GM12875 (cell line): ENCODE measurements around the gene EDEM1.

Experiments used
- H3K4me3 ChIP-seq: one replicate; pipeline ENCODE4 v1.5.1; 2011; ENCODE audit warnings: low read depth, low read length, control low read depth
- CTCF ChIP-seq: IDR thresholded peaks from 2 replicates; pipeline ENCODE4 v1.5.1; 2011; ENCODE audit warnings: low read depth, mild to moderate bottlenecking, control low read depth, inconsistent platforms, low read length, moderate library complexity, borderline replicate concordance; ENCODE audit not compliant: insufficient read depth

EDEM1 gene

GRCh38 chr3:5201536-5201935 lies 14.0 kb downstream of the EDEM1 start:
- TF ChIP-seq CTCF, result no peak
- no peak overlapping the region for H3K4me3 ChIP-seq

DNA sequence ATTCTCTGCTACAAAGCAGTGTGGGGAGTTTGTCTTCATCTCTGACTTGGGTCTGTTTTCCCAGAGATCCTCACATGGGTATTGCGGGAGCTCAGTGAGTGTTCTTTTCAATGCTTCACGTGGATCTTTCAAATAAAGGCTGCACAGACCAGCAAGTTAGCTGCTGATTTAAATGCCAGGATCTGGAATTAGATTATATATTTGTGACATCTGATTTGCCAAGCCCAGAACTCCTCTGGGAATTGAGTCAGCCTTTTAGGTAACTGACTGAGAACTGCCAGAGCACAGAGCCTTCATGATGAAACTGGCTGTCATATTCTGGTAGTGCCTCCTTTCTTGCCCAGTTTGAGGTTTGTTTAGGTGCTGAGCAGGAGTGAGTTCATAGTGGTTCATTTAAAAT lies 14.7 kb downstream of the EDEM1 start:
- H3K4me3 ChIP-seq, result no peak overlapping the region
- no peak for TF ChIP-seq CTCF

- TF ChIP-seq CTCF, result no peak
These were observed 17.8 kb downstream of the EDEM1 start for GRCh38 chr3:5205165-5205941.

GRCh38 chr3:5210926-5211325 lies 23.4 kb downstream of the EDEM1 start:
- no peak for TF ChIP-seq CTCF
- H3K4me3 ChIP-seq, result no peak overlapping the region

More at GRCh38 chr3:5205165-5205941, 17.8 kb downstream of the EDEM1 start:
- H3K4me3 ChIP-seq, result no peak overlapping the region

DNA sequence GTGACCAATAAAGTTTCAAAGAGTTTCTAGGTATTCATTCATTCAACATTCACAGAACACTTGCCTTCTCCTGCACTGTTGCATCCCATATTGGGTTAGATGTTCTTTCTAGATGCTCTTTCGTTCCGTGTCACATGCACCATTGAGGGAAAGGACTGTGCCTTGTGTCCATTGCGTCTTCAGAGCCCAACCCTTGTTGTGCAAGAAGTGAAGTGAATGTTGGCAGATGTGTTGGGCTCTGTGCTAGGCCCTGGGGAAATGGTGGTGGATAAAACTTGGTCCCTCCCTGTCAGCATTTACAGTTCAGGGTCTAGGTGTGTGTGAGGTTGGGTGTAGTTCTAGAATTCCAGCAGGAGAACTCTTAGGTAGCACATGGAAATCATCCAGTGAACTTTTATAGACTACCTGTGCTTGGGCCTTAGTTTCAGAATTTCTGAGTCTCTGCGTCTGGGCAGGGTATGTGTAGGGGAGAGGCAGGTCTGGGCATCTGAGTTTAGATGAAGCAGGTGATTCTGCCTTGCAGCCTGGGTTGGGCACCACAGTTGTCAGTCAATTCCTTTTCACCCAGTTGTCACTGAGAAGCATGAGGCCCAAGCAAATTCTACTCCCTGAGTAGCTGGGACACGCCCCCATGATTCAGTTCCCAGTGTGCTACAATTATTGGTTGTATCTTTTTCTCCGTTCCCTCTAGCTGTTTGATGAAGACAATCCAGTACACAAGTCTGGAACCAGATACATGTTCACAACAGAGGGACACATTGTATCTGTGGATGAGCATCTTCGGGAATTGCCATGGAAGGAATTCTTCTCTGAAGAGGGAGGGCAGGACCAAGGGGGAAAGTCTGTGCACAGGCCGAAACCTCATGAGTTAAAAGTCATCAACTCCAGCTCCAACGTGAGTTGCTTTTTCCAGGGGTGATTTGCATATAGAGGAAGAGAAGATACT lies 25.4 kb downstream of the EDEM1 start:
- H3K4me3 ChIP-seq, result no peak overlapping the region
- no peak for TF ChIP-seq CTCF

DNA sequence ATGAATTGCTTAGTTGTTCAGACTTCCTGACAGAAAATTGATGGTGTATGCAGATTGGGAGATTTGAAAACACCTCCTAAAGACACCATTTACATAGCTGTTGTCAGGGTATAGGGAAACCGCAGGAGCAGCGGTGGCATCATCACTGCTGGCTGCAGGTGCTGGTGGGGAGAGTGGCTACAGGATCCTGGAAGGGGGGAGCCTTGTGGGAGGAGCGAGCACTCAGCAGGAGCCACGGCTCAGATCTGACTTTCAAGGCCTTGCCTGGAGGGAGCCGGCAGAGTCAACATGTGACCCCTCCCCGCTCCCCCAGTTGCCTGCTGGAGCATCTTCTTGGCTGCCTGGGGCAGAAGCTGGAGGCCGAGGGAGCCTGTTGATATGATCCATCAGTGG lies 26.1 kb downstream of the EDEM1 start:
- no peak for TF ChIP-seq CTCF
- no peak overlapping the region for H3K4me3 ChIP-seq

GRCh38 chr3:5214352-5214751 lies 26.8 kb downstream of the EDEM1 start:
- no peak overlapping the region for H3K4me3 ChIP-seq
- TF ChIP-seq CTCF, result no peak
